ENCODE data around the gene ZBTB7B.
"Not testable (repeated sequence)": the region's sequence is repeated elsewhere in the genome, so short reads cannot be mapped to it uniquely, and the experiment has no call there.

ZBTB7B gene

DNA sequence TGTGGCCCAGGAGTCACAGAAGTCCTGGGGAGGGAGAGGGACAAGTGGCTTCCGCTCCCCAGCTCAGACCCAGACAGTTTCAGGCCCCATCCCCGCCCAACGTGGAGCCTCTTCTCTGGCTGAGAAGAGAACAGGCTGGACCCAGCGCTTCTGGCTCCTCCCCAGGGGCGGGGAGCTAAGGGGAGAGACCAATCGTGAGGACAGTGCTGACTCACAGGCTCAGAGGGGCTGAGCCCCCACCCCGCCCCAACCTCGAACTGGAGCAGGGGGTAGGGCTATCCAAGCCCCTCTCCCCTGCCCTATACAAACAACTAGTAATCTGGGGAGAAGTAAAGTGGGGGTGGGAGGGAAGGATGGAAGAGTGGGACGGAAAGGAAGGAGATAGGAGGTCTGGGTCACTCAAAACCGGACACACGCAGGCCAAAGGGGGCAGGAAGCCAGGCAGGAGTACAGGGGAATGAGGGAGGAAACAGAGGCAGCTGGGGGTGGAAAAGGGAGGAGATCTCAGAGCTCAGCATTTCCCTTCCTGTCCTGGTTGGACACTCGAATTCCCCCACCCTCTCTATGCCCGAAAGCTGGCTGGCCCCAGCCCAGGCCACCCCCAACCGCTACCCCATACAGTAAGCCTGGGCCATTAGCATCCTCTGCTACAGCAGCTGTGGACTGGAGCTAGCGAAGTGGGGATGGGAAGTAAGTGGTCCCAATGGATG lies 31.8 kb upstream of the ZBTB7B start, which contains the start of gene SHC1:
SHC1 (minus strand) TSS at position 117 of the 710 bp plus-strand sequence. CDS start 221 bp downstream, outside the sequence.
- Histone ChIP-seq H3K4me3 (ENCODE audit: low read depth, low read length) (peak within 1 kb of the TSS; percentile 76), H3K9me3 (ENCODE audit: control insufficient read depth, insufficient read depth, low read length) (no peaks in the 10 kb centered on the region), H3K4me1 (ENCODE audit: control insufficient read depth, insufficient read depth, low read length) (peaks cover 7% of the 10 kb centered on the region), H3K9ac (ENCODE audit: low read depth, low read length) (peak within 1 kb of the TSS; percentile 56), H3K27me3 (ENCODE audit: control insufficient read depth, insufficient read depth, low read length) (no peaks in the 10 kb centered on the region), H3K36me3 (ENCODE audit: control insufficient read depth, insufficient read depth, low read length) (peaks cover 24% of the 10 kb centered on the region)

DNA sequence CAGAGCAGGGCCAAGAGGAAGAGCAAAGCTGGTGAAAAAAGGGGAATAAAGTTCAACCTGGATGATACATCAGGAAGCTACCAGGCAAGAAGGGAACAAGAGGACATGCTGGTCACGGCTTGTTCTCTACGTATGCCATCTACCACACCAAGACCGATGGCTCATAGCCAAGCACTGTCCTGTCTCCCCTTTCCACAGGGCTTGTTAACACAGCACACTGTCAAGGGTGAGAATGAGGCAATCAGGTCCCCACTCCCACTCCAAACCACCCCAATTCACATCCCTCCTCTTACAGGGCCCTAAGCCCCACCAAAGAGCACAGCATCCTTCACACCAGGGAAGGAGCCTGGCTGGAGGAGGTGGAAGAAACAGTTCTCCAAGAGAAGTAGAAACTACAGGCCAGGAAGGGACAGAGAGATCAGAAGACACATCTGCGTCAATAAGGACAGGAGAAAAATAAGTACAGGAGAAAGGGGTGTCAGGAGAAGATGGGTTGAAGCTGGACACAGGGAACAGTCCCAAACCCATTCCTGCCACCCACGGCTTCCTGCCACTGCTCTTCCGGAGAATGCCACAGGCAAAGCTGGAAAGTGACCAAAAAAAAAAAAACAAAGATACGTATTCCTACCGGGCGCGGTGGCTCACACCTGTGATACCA lies 31.1 kb upstream of the ZBTB7B start:
- no peaks in the 10 kb centered on the region for H3K9me3 ChIP-seq (ENCODE audit: control insufficient read depth, insufficient read depth, low read length)
- H3K4me1 ChIP-seq (ENCODE audit: control insufficient read depth, insufficient read depth, low read length) = peaks cover 9% of the 10 kb centered on the region
- peak overlapping the region; percentile 56 for H3K9ac ChIP-seq (ENCODE audit: low read depth, low read length)
- peaks cover 19% of the 10 kb centered on the region for H3K36me3 ChIP-seq (ENCODE audit: control insufficient read depth, insufficient read depth, low read length)
- H3K4me3 ChIP-seq (ENCODE audit: low read depth, low read length) = peak overlapping the region; percentile 76
- H3K27me3 ChIP-seq (ENCODE audit: control insufficient read depth, insufficient read depth, low read length) = no peaks in the 10 kb centered on the region

DNA sequence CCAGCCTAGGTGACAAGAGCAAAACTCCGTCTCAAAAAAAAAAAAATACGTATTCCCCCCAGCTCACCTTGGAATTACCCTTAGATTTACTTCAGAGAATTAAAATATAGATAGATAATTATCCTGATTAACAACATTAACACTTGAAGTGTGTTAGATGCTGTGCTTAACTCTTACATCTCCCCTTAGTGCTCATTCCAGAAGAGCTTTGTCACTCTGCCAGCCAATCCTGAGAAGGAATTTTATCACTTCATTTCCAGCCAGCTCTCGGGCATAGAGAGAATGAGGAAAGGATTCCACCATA lies 30.4 kb upstream of the ZBTB7B start:
- H3K9me3 ChIP-seq (ENCODE audit: control insufficient read depth, insufficient read depth, low read length) = no peaks in the 10 kb centered on the region
- H3K4me3 ChIP-seq (ENCODE audit: low read depth, low read length) = peak overlapping the region; percentile 31
- H3K9ac ChIP-seq (ENCODE audit: low read depth, low read length) = no peak overlapping the region
- H3K4me1 ChIP-seq (ENCODE audit: control insufficient read depth, insufficient read depth, low read length) = peaks cover 13% of the 10 kb centered on the region
- H3K36me3 ChIP-seq (ENCODE audit: control insufficient read depth, insufficient read depth, low read length) = peaks cover 12% of the 10 kb centered on the region
- no peaks in the 10 kb centered on the region for H3K27me3 ChIP-seq (ENCODE audit: control insufficient read depth, insufficient read depth, low read length)

DNA sequence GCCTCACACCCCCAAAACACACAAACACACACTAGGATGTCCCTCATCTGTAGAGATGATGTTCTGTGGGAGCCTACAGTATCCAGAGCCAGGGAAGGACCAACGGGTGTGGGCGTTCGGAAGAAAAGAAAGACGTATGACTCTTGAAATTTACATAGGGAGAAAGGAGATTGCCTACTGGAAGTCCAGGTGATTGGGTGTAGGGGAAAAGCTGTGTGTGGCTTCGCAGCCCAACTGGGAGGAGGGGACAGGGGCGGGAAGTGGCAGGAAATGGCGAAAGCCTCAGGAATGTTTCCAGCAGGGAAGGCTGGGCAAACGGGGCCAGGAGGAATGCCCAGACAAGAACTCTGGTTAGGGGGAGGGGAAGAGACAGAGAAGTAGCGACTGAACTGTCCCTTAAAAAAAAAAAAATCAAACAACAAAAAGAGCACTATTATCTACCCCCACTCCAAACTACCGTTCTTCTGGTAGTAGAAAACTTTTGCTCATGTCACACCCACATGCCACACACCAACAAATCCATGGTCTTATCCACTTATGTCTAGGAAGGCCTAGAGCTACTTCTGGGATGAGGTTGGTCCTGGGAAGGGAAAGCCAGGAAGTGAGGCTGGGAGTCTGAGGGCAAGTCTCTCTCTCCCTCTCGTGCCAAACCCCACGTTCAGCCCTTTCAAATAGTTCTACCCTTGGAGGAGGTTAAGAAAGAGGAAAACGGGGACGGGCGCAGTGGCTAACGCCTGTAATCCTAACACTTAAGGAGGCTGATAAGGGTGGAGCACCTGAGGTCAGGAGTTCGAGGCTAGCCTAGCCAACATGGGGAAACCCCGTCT lies 29.9 kb upstream of the ZBTB7B start:
- Histone ChIP-seq H3K4me1 (ENCODE audit: control insufficient read depth, insufficient read depth, low read length) (peaks cover 13% of the 10 kb centered on the region), H3K9ac (ENCODE audit: low read depth, low read length) (peak overlapping the region; percentile 91), H3K4me3 (ENCODE audit: low read depth, low read length) (peak overlapping the region; percentile 78), H3K27me3 (ENCODE audit: control insufficient read depth, insufficient read depth, low read length) (no peaks in the 10 kb centered on the region), H3K9me3 (ENCODE audit: control insufficient read depth, insufficient read depth, low read length) (no peaks in the 10 kb centered on the region), H3K36me3 (ENCODE audit: control insufficient read depth, insufficient read depth, low read length) (peaks cover 6% of the 10 kb centered on the region)

GRCh38 chr1:154973344-154974101 lies 29.1 kb upstream of the ZBTB7B start:
- peak overlapping the region; percentile 90 for H3K9ac ChIP-seq (ENCODE audit: low read depth, low read length)
- H3K9me3 ChIP-seq (ENCODE audit: control insufficient read depth, insufficient read depth, low read length) = no peaks in the 10 kb centered on the region
- peak overlapping the region; percentile 78 for H3K4me3 ChIP-seq (ENCODE audit: low read depth, low read length)
- peaks cover 13% of the 10 kb centered on the region for H3K4me1 ChIP-seq (ENCODE audit: control insufficient read depth, insufficient read depth, low read length)
- no peaks in the 10 kb centered on the region for H3K27me3 ChIP-seq (ENCODE audit: control insufficient read depth, insufficient read depth, low read length)
- peaks cover 6% of the 10 kb centered on the region for H3K36me3 ChIP-seq (ENCODE audit: control insufficient read depth, insufficient read depth, low read length)

DNA sequence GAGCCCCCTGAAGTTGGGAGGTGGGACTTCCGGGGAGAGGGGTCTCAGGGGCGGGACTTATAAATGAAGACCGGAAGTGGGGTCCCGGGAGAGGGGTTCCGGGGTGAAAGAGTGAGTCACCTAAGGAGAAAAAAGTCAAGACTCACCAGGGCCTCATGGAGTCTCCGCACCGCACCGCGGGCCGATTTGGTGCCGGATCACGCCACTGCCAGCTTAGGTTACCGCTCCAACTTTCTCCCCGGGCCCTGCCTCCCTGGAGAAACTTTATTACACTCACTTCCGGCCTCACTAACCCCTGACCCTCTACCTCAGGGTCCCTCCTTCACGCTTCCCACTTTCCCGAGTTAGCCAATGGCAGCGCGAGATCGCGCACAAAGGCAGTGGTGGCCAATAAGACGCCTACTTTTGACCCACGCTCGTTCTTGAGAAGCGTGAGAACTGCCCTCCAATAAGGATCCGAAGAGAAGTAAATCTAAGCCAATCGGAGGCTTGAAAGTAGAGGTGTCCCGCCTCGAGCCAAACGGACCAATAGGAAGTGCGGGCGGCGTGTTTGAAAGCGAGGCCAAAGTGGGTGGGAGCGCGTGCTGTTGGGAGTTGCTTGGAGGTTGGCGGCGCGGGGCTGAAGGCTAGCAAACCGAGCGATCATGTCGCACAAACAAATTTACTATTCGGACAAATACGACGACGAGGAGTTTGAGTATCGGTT lies 28.3 kb upstream of the ZBTB7B start, which contains the start of gene CKS1B:
CKS1B (plus strand) TSS at position 580 of the 706 bp plus-strand sequence; CDS start at position 645, 65 bp downstream.
- Histone ChIP-seq H3K4me1 (ENCODE audit: control insufficient read depth, insufficient read depth, low read length) (peaks cover 13% of the 10 kb centered on the region), H3K9ac (ENCODE audit: low read depth, low read length) (peak within 1 kb of the TSS; percentile 90), H3K27me3 (ENCODE audit: control insufficient read depth, insufficient read depth, low read length) (no peaks in the 10 kb centered on the region), H3K9me3 (ENCODE audit: control insufficient read depth, insufficient read depth, low read length) (no peaks in the 10 kb centered on the region), H3K4me3 (ENCODE audit: low read depth, low read length) (peak within 1 kb of the TSS; percentile 78), H3K36me3 (ENCODE audit: control insufficient read depth, insufficient read depth, low read length) (peaks cover 6% of the 10 kb centered on the region)

DNA sequence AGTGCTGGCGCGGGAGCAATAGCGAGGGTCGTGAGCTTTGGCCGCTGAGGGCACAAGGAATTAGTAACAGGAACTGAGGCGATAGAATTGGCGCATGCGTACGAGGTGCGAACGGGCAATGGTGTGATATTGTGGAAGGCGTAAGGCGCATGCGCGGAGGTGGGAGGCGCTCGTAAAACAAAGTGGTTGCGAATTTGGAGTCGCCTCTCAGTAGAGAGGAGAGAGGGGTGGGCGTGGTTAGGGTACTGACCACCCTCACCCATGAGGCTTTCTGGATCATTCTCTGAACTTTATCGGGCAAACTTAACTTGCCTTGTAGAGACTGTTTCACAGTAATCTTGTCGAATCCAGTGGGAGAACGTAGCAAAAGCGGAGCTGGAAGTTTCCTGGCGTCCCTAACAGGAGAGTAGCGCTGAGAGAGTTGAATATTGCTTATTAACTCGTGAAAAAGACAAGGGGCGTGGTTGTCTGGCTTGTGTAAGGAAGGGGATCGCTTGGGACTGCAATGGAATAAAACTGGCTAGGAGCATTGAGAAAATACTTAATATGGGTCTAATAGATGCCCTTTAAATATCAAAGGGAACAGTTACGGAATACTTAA lies 27.7 kb upstream of the ZBTB7B start:
- H3K4me1 ChIP-seq (ENCODE audit: control insufficient read depth, insufficient read depth, low read length) = peaks cover 13% of the 10 kb centered on the region
- peak overlapping the region; percentile 78 for H3K9ac ChIP-seq (ENCODE audit: low read depth, low read length)
- peaks cover 11% of the 10 kb centered on the region for H3K36me3 ChIP-seq (ENCODE audit: control insufficient read depth, insufficient read depth, low read length)
- H3K4me3 ChIP-seq (ENCODE audit: low read depth, low read length) = peak overlapping the region; percentile 78
- H3K27me3 ChIP-seq (ENCODE audit: control insufficient read depth, insufficient read depth, low read length) = no peaks in the 10 kb centered on the region
- no peaks in the 10 kb centered on the region for H3K9me3 ChIP-seq (ENCODE audit: control insufficient read depth, insufficient read depth, low read length)

DNA sequence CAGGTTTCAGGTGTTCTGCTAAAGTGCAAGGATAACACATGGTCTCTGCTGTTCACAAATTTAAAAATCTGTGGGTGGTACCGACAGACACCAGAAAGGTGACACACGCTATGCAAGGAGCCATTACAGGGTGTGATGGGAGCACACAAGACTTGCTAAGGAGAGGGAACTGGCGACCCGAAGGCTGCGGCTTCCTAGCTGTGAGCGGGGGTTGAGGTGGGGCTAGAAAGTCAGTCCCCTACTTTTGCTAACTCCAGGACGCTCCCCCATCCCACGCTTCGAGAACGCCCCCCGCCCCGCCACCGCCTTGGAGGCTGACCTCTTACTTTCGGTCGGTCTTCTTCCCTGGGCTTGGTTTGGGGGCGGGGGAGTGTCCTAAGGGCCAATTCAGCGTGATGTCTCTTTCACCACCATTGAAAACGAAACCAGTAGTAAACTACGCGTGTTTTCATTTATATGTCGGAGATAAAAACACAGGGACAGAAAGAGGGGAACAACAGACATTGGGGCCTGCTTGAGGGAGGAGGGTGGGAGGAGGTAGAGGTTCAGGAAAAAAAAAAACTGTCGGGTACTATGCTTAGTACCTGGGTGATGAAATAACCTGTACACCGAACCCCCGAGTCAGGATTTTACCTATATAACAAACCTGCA lies 27.1 kb upstream of the ZBTB7B start:
- Histone ChIP-seq H3K9ac (ENCODE audit: low read depth, low read length) (peak overlapping the region; percentile 78), H3K4me1 (ENCODE audit: control insufficient read depth, insufficient read depth, low read length) (peaks cover 13% of the 10 kb centered on the region), H3K27me3 (ENCODE audit: control insufficient read depth, insufficient read depth, low read length) (no peaks in the 10 kb centered on the region), H3K36me3 (ENCODE audit: control insufficient read depth, insufficient read depth, low read length) (peaks cover 11% of the 10 kb centered on the region), H3K4me3 (ENCODE audit: low read depth, low read length) (peak overlapping the region; percentile 78), H3K9me3 (ENCODE audit: control insufficient read depth, insufficient read depth, low read length) (no peaks in the 10 kb centered on the region)

DNA sequence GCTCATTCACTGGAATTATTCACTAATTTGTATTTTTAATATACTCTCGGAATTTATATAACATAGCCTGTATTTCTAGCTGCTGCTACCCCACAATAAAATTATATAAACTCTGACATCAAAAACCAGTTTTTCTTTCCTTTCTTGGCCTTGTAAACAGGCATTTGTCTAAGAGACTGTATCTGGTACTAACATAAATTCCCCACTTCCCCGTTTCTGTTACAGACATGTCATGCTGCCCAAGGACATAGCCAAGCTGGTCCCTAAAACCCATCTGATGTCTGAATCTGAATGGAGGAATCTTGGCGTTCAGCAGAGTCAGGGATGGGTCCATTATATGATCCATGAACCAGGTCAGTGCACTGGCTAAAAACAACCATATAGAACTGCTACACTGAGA lies 24.8 kb upstream of the ZBTB7B start:
- peaks cover 15% of the 10 kb centered on the region for H3K36me3 ChIP-seq (ENCODE audit: control insufficient read depth, insufficient read depth, low read length)
- not testable (repeated sequence) for H3K27me3 ChIP-seq (ENCODE audit: control insufficient read depth, insufficient read depth, low read length); H3K4me3 ChIP-seq (ENCODE audit: low read depth, low read length); H3K9ac ChIP-seq (ENCODE audit: low read depth, low read length); H3K4me1 ChIP-seq (ENCODE audit: control insufficient read depth, insufficient read depth, low read length); H3K9me3 ChIP-seq (ENCODE audit: control insufficient read depth, insufficient read depth, low read length)

- Histone ChIP-seq H3K9me3 (ENCODE audit: control insufficient read depth, insufficient read depth, low read length) (no peaks in the 10 kb centered on the region), H3K9ac (ENCODE audit: low read depth, low read length) (no peak overlapping the region), H3K36me3 (ENCODE audit: control insufficient read depth, insufficient read depth, low read length) (peaks cover 15% of the 10 kb centered on the region), H3K4me3 (ENCODE audit: low read depth, low read length) (no peak overlapping the region), H3K4me1 (ENCODE audit: control insufficient read depth, insufficient read depth, low read length) (peaks cover 9% of the 10 kb centered on the region), H3K27me3 (ENCODE audit: control insufficient read depth, insufficient read depth, low read length) (no peaks in the 10 kb centered on the region)
These were observed 24.2 kb upstream of the ZBTB7B start for GRCh38 chr1:154978360-154978759.

All from iPS-15b (cell line).